GM20000 (cell line): ENCODE measurements around the gene GSTO2.

ENCODE experiments used
- DNase-seq: peaks from one replicate; pipeline ENCODE4 v3.0.0; 2012; ENCODE audit warnings: low spot score
- CTCF ChIP-seq: IDR thresholded peaks from 2 replicates; pipeline ENCODE4 v1.5.1; 2012; ENCODE audit warnings: mild to moderate bottlenecking, control low read depth; ENCODE audit errors: extremely low read depth, missing control alignments

GSTO2 gene

GRCh38 chr10:104353325-104354048, 84.5 kb downstream of the GSTO2 start, which contains the start of gene CFAP58:
TSS of gene CFAP58 (plus strand) at chr10:104353833. CDS start at chr10:104353898, 65 bp downstream.
- peak; percentile 80 for DNase-seq
- peak; percentile 62 for TF ChIP-seq CTCF
